Neural cell (in vitro differentiated cells): ENCODE results near the gene NDUFA11.

Experiments used
- CTCF ChIP-seq: fragments of 450-650 bp; IDR thresholded peaks from 2 replicates; pipeline ENCODE4 v1.5.1; 2014; ENCODE audit warnings: antibody characterized with exemption, mild to moderate bottlenecking, moderate library complexity; ENCODE audit not compliant: poor library complexity, severe bottlenecking
- EP300 ChIP-seq: fragments of 450-650 bp; conservative IDR thresholded peaks from 2 replicates; pipeline ENCODE4 v1.6.1; 2014; ENCODE audit warnings: antibody characterized with exemption, mild to moderate bottlenecking, moderate library complexity; ENCODE audit not compliant: poor library complexity, severe bottlenecking
- EZH2 ChIP-seq: fragments of 200-600, 300-800 bp; shearing (Covaris generic), sonication (generic); IDR thresholded peaks from 2 replicates; pipeline ENCODE4 v1.6.1; 2014; ENCODE audit warnings: antibody characterized with exemption, low read length, borderline replicate concordance, mild to moderate bottlenecking; ENCODE audit not compliant: insufficient read depth, poor library complexity, severe bottlenecking
- MXI1 ChIP-seq: fragments of 450-650 bp; conservative IDR thresholded peaks from 2 replicates; pipeline ENCODE4 v1.6.1; 2014; ENCODE audit warnings: antibody characterized with exemption, mild to moderate bottlenecking; ENCODE audit not compliant: poor library complexity, severe bottlenecking
- POLR2AphosphoS5 ChIP-seq: IDR thresholded peaks from 2 replicates; pipeline ENCODE4 v1.6.1; 2012
- RAD21 ChIP-seq: fragments of 450-650 bp; conservative IDR thresholded peaks from 2 replicates; pipeline ENCODE4 v1.6.1; 2014; ENCODE audit warnings: antibody characterized with exemption, mild to moderate bottlenecking, moderate library complexity
- REST ChIP-seq: IDR thresholded peaks from 2 replicates; pipeline ENCODE4 v1.6.1; 2012; ENCODE audit warnings: borderline replicate concordance

DNA sequence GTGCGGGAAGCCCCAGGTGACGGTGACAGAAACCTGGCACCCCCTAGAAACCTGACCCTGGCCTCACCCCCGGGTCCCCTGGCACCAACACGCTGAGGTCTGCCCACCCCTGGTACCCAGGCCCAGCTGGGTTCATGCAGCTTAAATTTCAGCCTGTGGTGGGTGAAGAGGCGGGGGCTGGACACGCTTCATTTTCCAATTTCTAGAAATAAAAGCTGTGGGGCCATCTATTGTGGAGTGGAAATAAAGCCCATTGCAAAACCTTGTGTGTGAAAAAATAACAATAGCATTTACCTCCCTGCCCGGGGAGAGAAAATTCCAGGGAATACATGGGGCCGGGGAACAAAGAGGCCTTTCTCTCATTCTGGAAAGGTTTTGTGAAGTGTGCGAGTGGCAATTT lies 25.7 kb downstream of the NDUFA11 start:
- no peak for TF ChIP-seq CTCF
- no peak for TF ChIP-seq POLR2AphosphoS5
- no peak for TF ChIP-seq RAD21
- TF ChIP-seq EZH2, result no peak
- no peak for TF ChIP-seq EP300
- TF ChIP-seq MXI1, result no peak
- no peak for TF ChIP-seq REST
